Ascending aorta (tissue), 2 donors: ENCODE measurements around the gene NSUN3. TPM values are rescaled to one million over a fixed set of nuclear protein-coding genes. Genes with fewer than 3 reads are reported as not detected.

ENCODE experiments used
- DNase-seq, 2 donors: peaks; one replicate each; pipeline ENCODE4 v3.0.0-alpha.2; 2019; ENCODE audit warnings: low spot score in 2 of 2
- H3K27ac ChIP-seq, 2 donors: fragments of 200-600 bp; sonication (generic); one replicate each; pipeline ENCODE4 v1.5.1; 2016 to 2017; ENCODE audit warnings: mild to moderate bottlenecking in 1 of 2
- H3K27me3 ChIP-seq: fragments of 200-600 bp; sonication (generic); one replicate; pipeline ENCODE4 v1.5.1; 2017
- H3K36me3 ChIP-seq, 2 donors: fragments of 200-600 bp; sonication (generic); one replicate each; pipeline ENCODE4 v1.5.1; 2016
- H3K4me1 ChIP-seq, 2 donors: fragments of 200-600 bp; sonication (generic); one replicate each; pipeline ENCODE4 v1.5.1; 2016 to 2017; ENCODE audit warnings: mild to moderate bottlenecking in 1 of 2
- H3K4me3 ChIP-seq, 2 donors: fragments of 200-600 bp; sonication (generic); one replicate each; pipeline ENCODE4 v1.5.1; 2016 to 2017; ENCODE audit warnings: mild to moderate bottlenecking in 1 of 2
- H3K9me3 ChIP-seq, 2 donors: fragments of 200-600 bp; sonication (generic); one replicate each; pipeline ENCODE4 v1.5.1; 2016
- intact Hi-C: fragments of 100-400 bp; cut with DNase I; formaldehyde crosslinking; loops from one replicate; pipeline ENCODE4 v1.15.1; 2023
- total RNA-seq: library from RNA; depleted of rRNA; stranded (reverse); fragments of >200 nt; gene quantifications from one replicate; pipeline ENCODE4 v1.1.0, GENCODE V29; 2016
- TF ChIP-seq, protein P1 (sequence below), 3 experiments: fragments of 200-600 bp in 2 of 3; fragments of 450-650 bp in 1 of 3; sonication (generic) in 2 of 3; IDR thresholded peaks; one replicate each; pipeline ENCODE4 v1.5.1; 2016 to 2019; ENCODE audit warnings: antibody characterized with exemption in 3 of 3, mild to moderate bottlenecking in 1 of 3, moderate library complexity in 1 of 3

Gene NSUN3
- 17.1 TPM for total RNA-seq

DNA sequence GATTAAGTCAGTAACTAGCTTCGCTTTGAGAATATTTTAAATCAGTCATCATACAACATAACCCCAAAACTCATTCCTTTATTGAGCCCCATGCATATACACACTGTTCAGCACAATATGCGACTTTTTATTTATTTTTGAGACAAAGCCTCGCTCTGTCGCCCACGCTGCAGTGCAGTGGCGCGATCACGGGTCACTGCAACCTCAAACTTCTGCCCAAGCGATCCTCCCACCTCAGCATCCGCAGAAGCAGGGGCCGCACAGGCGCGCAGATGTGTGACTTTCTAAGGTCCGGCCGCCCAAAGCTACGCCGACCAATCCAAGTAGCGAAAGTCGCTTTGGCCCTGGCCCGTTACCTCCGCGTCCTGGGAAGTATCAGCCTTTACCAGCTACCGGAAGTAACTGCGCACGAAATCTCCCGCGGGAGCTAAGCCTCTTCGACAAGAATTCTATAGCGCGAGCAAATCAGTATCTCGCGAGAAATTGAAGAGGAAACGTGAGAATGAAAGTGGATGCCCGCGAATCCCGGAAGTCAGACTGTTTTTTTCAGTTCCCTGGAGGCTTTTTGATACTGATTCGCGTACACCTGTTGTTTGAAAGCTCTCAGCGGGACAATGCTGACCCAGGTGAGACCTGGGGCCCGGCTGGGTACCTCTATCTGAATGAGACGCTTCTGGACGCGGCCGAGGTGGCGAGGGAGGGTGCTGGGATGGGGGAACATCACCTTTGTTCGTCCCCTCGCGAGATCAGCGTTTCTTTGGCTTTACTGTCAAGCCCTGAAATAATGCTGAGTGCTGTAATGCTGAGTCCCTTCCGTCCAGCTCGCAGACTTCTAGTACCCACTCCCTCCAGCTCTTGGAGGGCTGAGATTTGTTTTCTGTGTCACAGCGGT is at the start of gene NSUN3, which contains the start of gene DHFR2:
TSS of gene NSUN3 (plus strand) at position 549 of the 892 bp plus-strand sequence. CDS start at position 615, 66 bp downstream.
TSS of gene DHFR2 (minus strand) at position 404 of the 892 bp plus-strand sequence. CDS start 1,405 bp downstream, outside the sequence.
- Histone ChIP-seq H3K27ac (peak within 1 kb of the TSS; percentile 93), H3K36me3 (peaks cover 0 to 7% of the 10 kb centered on the region in 2 donors), H3K9me3 (no peaks in the 10 kb centered on the region), H3K4me1 (peaks cover 0 to 15% of the 10 kb centered on the region in 2 donors), H3K27me3 (no peaks in the 10 kb centered on the region), H3K4me3 (peak within 1 kb of the TSS; percentile 73 to 74)
- intact Hi-C loops = loop anchor here (1.0 to 10.0 kb wide), 4 partner anchors 58 to 220 kb away; partner anchors contain the start of gene ARL13B
- peak; percentile 81 to 97 for DNase-seq
- TF ChIP-seq, protein P1, sequence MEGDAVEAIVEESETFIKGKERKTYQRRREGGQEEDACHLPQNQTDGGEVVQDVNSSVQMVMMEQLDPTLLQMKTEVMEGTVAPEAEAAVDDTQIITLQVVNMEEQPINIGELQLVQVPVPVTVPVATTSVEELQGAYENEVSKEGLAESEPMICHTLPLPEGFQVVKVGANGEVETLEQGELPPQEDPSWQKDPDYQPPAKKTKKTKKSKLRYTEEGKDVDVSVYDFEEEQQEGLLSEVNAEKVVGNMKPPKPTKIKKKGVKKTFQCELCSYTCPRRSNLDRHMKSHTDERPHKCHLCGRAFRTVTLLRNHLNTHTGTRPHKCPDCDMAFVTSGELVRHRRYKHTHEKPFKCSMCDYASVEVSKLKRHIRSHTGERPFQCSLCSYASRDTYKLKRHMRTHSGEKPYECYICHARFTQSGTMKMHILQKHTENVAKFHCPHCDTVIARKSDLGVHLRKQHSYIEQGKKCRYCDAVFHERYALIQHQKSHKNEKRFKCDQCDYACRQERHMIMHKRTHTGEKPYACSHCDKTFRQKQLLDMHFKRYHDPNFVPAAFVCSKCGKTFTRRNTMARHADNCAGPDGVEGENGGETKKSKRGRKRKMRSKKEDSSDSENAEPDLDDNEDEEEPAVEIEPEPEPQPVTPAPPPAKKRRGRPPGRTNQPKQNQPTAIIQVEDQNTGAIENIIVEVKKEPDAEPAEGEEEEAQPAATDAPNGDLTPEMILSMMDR (IDR thresholded peaks at IDR 0.05) = no peak

DNA sequence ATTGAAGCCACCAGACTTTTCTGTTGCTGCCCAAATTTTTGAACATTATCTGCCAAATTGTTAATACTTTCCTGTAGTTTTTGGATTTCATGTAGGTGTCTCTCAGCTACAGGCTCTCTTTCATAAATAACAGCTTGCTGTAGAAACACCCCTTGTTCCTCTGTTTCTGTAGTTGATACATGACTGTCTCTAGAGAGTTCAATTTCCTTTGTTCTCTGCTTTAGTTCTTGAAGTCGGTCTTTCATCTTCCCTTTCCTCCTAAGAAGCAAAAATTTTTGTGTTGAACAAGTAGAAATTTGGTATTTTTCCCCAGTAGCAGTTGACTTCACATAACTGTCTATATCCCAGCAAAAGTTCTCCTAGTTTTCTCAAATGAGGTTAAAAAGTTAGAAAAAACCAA is 47.8 kb upstream of the NSUN3 start:
- H3K27ac ChIP-seq = no peak overlapping the region
- peaks cover 0 to 2% of the 10 kb centered on the region in 2 donors for H3K36me3 ChIP-seq
- TF ChIP-seq, protein P1 (IDR thresholded peaks at IDR 0.05) = no peak
- no peak for DNase-seq
- H3K4me1 ChIP-seq = no peaks in the 10 kb centered on the region
- H3K9me3 ChIP-seq = no peaks in the 10 kb centered on the region
- H3K4me3 ChIP-seq = no peak overlapping the region
- no peaks in the 10 kb centered on the region for H3K27me3 ChIP-seq
- intact Hi-C loops = no loop called here

GRCh38 chr3:94019659-94020058 is 43.2 kb upstream of the NSUN3 start:
- Histone ChIP-seq H3K9me3 (no peaks in the 10 kb centered on the region), H3K27me3 (no peaks in the 10 kb centered on the region), H3K4me3 (no peak overlapping the region), H3K36me3 (no peaks in the 10 kb centered on the region), H3K27ac (no peak overlapping the region), H3K4me1 (no peaks in the 10 kb centered on the region)
- no peak for DNase-seq
- TF ChIP-seq, protein P1 (IDR thresholded peaks at IDR 0.05) = no peak
- intact Hi-C loops = no loop called here

- intact Hi-C loops = no loop called here
Observed at GRCh38 chr3:94020293-94020692, 42.6 kb upstream of the NSUN3 start.

GRCh38 chr3:94024385-94024784 is 38.5 kb upstream of the NSUN3 start:
- no peaks in the 10 kb centered on the region for H3K27me3 ChIP-seq
- peak overlapping the region; percentile 22 to 30 for H3K27ac ChIP-seq
- peak overlapping the region in 1 of 2 donors; percentile 10 for H3K4me3 ChIP-seq
- intact Hi-C loops = no loop called here
- no peaks in the 10 kb centered on the region for H3K9me3 ChIP-seq
- H3K4me1 ChIP-seq = peaks cover 0 to 3% of the 10 kb centered on the region in 2 donors
- DNase-seq = no peak
- TF ChIP-seq, protein P1 (IDR thresholded peaks at IDR 0.05) = no peak
- no peaks in the 10 kb centered on the region for H3K36me3 ChIP-seq

More at GRCh38 chr3:94020293-94020692, 42.6 kb upstream of the NSUN3 start:
- no peaks in the 10 kb centered on the region for H3K4me1 ChIP-seq
- no peak overlapping the region for H3K27ac ChIP-seq
- H3K36me3 ChIP-seq = no peaks in the 10 kb centered on the region
- no peaks in the 10 kb centered on the region for H3K9me3 ChIP-seq
- DNase-seq = no peak
- H3K4me3 ChIP-seq = no peak overlapping the region
- no peaks in the 10 kb centered on the region for H3K27me3 ChIP-seq
- TF ChIP-seq, protein P1 (IDR thresholded peaks at IDR 0.05) = no peak
